ENCODE data around the gene ZNRF4. TPM values are rescaled to one million over a fixed set of nuclear protein-coding genes. Genes with fewer than 3 reads are reported as not detected.

The ZNRF4 gene
- total and polyA plus RNA-seq, 9 of the 15 experiments (the other 6 are each of a cell fraction or from before 2014, with no cell fraction given) = not detected

GRCh38 chr19:5485286-5485636, 30.0 kb downstream of the ZNRF4 start:
- H3K27ac ChIP-seq (ENCODE audit: extremely low read depth, low read depth, low read length) = no peak overlapping the region
- CTCF ChIA-PET (ENCODE audit: low intra/inter-chr PET ratio) = no interaction called here
- in situ Hi-C loops (cut with MboI) = no loop called here
- TF ChIP-seq ZNF639 (CRISPR knock-in tag; conservative IDR thresholded peaks at IDR 0.05 in 1 of 2, IDR thresholded peaks at IDR 0.05 in 1 of 2) (no peak), AFF4 (CRISPR knock-in tag; IDR thresholded peaks at IDR 0.05) (no peak), SNIP1 (IDR thresholded peaks at IDR 0.05; ENCODE audit: low read depth) (no peak), SRSF9 (IDR thresholded peaks at IDR 0.05; ENCODE audit: borderline replicate concordance, low read depth, low read length) (no peak), SMAD3 (CRISPR knock-in tag; conservative IDR thresholded peaks at IDR 0.05) (no peak), FOS (IDR thresholded peaks at IDR 0.05; ENCODE audit: extremely low read depth, insufficient read length) (no peak), MXI1 (IDR thresholded peaks at IDR 0.05; ENCODE audit: low read depth, low read length) (no peak), CBX2 (IDR thresholded peaks at IDR 0.05; ENCODE audit: insufficient read depth, low read length, poor library complexity, severe bottlenecking) (no peak), ZNF586 (CRISPR knock-in tag; conservative IDR thresholded peaks at IDR 0.05) (no peak), CLOCK (CRISPR knock-in tag; IDR thresholded peaks at IDR 0.05; ENCODE audit: borderline replicate concordance) (no peak), CHD1 (IDR thresholded peaks at IDR 0.05; ENCODE audit: low read length) (no peak), PTRF (tag; IDR thresholded peaks at IDR 0.05) (no peak), FOXA3 (CRISPR knock-in tag; conservative IDR thresholded peaks at IDR 0.05 in 1 of 2, IDR thresholded peaks at IDR 0.05 in 1 of 2) (no peak), ZNF511 (CRISPR knock-in tag; IDR thresholded peaks at IDR 0.05) (no peak)

More at GRCh38 chr19:5485286-5485636, 30.0 kb downstream of the ZNRF4 start:
- Histone ChIP-seq H3K4me3 (no peak overlapping the region), H3K9me3 (replicated peaks; ENCODE audit: control insufficient read depth, insufficient read depth, low read depth, low read length) (0 out of 2 replicates have a peak, but pooled peaks cover 3% of the 10 kb centered on the region), H3K9ac (ENCODE audit: insufficient read depth in 1 of 2, low read depth in 2 of 2, low read length in 2 of 2) (no peak overlapping the region), H2AFZ (ENCODE audit: low read depth, low read length) (no peak overlapping the region), H3K27me3 (ENCODE audit: control insufficient read depth in 2 of 2, insufficient read depth in 2 of 2, low read length in 2 of 2) (peaks cover 4 to 27% of the 10 kb centered on the region in 2 experiments; a peak in 3 of 5 replicates), H3K9me1 (ENCODE audit: control insufficient read depth, insufficient read depth, low read length) (no peaks in the 10 kb centered on the region), H3K79me2 (ENCODE audit: control insufficient read depth, insufficient read depth, low read length) (no peaks in the 10 kb centered on the region), H4K20me1 (replicated peaks; ENCODE audit: control insufficient read depth, insufficient read depth, low read length) (no peaks in the 10 kb centered on the region), H3K4me2 (ENCODE audit: insufficient read depth, low read length) (no peak overlapping the region), H3K4me1 (replicated peaks in 1 of 2; ENCODE audit: control insufficient read depth in 2 of 2, insufficient read depth in 2 of 2, low read length in 2 of 2) (no peaks in the 10 kb centered on the region), H3K36me3 (ENCODE audit: control insufficient read depth, insufficient read depth, low read length) (no peaks in the 10 kb centered on the region)
- POLR2A ChIA-PET = interaction anchor here (0.5 kb wide), 1 partner anchor 45 kb away, joined by 3 read pairs; no protein-coding TSS in a partner anchor
- intact Hi-C loops (cut with micrococcal nuclease) = no loop called here
- WGBS (ENCODE audit: insufficient coverage, low coverage, missing lambda C conversion rate) = 0% methylated on average over 3 of the region's 3 CpGs
- BruUV-seq (replicated peaks) = no TSS peak
- DNase-seq (ENCODE audit: extremely low read depth in 1 of 4, low spot score in 3 of 4) (no peak), ATAC-seq (no peak), FAIRE-seq (no peak)
